ENCODE measurements around the gene TCF4.

TCF4 gene

GRCh38 chr18:55585920-55586561 is 2.0 kb downstream of the TCF4 start:
- no peak for DNase-seq (ENCODE audit: low spot score)

- DNase-seq (ENCODE audit: low spot score), result no peak
Measured at GRCh38 chr18:55585065-55585919, 2.7 kb downstream of the TCF4 start.

- DNase-seq (ENCODE audit: low spot score), result no peak
Measured at GRCh38 chr18:55584201-55584600, 3.8 kb downstream of the TCF4 start.

GRCh38 chr18:55582325-55582724 is 5.7 kb downstream of the TCF4 start:
- peak; percentile 48 for DNase-seq (ENCODE audit: low spot score)

- no peak for DNase-seq (ENCODE audit: low spot score)
Measured at GRCh38 chr18:55579501-55580270, 8.3 kb downstream of the TCF4 start.

- DNase-seq (ENCODE audit: low spot score), result no peak
Measured at GRCh38 chr18:55577812-55578539, 10.0 kb downstream of the TCF4 start.

- DNase-seq (ENCODE audit: low spot score), result no peak
Measured at GRCh38 chr18:55576001-55576400, 12.0 kb downstream of the TCF4 start.

GRCh38 chr18:55575066-55575465 is 12.9 kb downstream of the TCF4 start:
- DNase-seq (ENCODE audit: low spot score), result no peak

- peak; percentile 16 for DNase-seq (ENCODE audit: low spot score)
Measured at GRCh38 chr18:55573386-55573785, 14.6 kb downstream of the TCF4 start.

GRCh38 chr18:55570966-55571365 is 17.0 kb downstream of the TCF4 start:
- no peak for DNase-seq (ENCODE audit: low spot score)

GRCh38 chr18:55566456-55566935 is 21.5 kb downstream of the TCF4 start:
- DNase-seq (ENCODE audit: low spot score), result no peak

GRCh38 chr18:55559739-55560138 is 28.3 kb downstream of the TCF4 start:
- no peak for DNase-seq (ENCODE audit: low spot score)

- DNase-seq (ENCODE audit: low spot score), result no peak
Measured at GRCh38 chr18:55557211-55557610, 30.8 kb downstream of the TCF4 start.

GRCh38 chr18:55555395-55556027 is 32.5 kb downstream of the TCF4 start:
- no peak for DNase-seq (ENCODE audit: low spot score)

- DNase-seq (ENCODE audit: low spot score), result no peak
Measured at GRCh38 chr18:55552526-55553189, 35.3 kb downstream of the TCF4 start.

GRCh38 chr18:55551227-55551626 is 36.8 kb downstream of the TCF4 start:
- no peak for DNase-seq (ENCODE audit: low spot score)

- no peak for DNase-seq (ENCODE audit: low spot score)
Measured at GRCh38 chr18:55550471-55550870, 37.5 kb downstream of the TCF4 start.

- no peak for DNase-seq (ENCODE audit: low spot score)
Measured at GRCh38 chr18:55549474-55550104, 38.4 kb downstream of the TCF4 start.

GRCh38 chr18:55547705-55548056 is 40.3 kb downstream of the TCF4 start:
- DNase-seq (ENCODE audit: low spot score), result no peak
